ENCODE results near the gene RAB22A. TPM values are rescaled to one million over a fixed set of nuclear protein-coding genes. Genes with fewer than 3 reads are reported as not detected.
A peak's percentile ranks its signal among the peaks of the same experiment; 100 is the strongest.

The RAB22A gene
- total RNA-seq, 1 experiment from 2014 or later, result 9.9 TPM

DNA sequence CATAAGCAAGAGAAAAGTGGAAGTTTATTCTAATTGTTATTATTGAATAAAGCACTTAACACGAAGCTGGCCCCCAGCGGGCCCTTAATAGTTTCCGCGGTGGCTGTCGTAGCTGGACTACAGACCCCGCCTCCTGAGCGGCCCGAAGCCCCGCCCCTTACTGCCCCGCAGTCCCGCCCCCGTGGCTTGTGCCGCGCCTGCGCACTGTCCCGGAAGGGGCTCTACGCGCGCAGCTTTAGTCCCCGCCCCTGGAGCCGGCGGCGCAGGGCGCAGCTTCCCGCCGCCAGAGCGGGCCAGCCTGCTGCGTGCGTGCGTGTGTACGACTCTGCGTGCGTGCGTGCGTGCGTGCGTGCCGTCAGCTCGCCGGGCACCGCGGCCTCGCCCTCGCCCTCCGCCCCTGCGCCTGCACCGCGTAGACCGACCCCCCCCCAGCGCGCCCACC lies 79.4 kb downstream of the RAB22A start, which contains the start of gene VAPB (continued):
- no peak for TF ChIP-seq TCF7L2 (IDR thresholded peaks at IDR 0.05; ENCODE audit: borderline replicate concordance, extremely low read depth, insufficient read depth, insufficient read length)
- TF ChIP-seq, protein P1, sequence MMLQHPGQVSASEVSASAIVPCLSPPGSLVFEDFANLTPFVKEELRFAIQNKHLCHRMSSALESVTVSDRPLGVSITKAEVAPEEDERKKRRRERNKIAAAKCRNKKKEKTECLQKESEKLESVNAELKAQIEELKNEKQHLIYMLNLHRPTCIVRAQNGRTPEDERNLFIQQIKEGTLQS (IDR thresholded peaks at IDR 0.05), result no peak

DNA sequence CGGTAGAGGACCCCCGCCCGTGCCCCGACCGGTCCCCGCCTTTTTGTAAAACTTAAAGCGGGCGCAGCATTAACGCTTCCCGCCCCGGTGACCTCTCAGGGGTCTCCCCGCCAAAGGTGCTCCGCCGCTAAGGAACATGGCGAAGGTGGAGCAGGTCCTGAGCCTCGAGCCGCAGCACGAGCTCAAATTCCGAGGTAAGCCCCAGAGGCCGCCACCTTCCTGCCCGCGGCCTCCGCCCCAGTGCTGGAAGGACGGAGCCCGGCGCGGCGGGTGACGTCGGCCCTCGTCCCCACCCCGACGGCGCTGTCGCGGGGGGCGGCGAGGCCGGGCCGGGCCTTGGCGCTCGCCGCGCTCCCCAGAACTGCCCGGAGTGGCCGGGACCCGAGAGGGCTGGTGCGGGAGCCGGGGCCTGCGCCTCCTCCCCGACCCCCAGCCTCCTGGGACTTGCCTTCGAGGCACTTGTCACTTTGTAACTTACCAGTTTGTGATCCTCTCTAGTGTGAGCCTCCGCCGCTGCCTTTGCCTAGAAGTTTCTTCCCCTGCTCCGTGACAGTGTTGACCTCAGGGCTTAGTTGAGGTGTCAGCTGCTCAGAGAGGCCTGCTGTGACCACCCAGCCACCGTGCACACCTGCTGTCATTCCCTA lies 79.9 kb downstream of the RAB22A start:
- POLR2A ChIA-PET, result interaction anchor here (0.8 to 1.0 kb wide), 4 partner anchors 10 to 16 kb away, joined by 3 to 4 read pairs (median 3); no protein-coding TSS in a partner anchor
- Histone ChIP-seq H3K9me2 (ENCODE audit: insufficient read depth) (no peaks in the 10 kb centered on the region), H3K4me1 (ENCODE audit: control insufficient read depth in 1 of 2, insufficient read depth in 2 of 2, low read length in 2 of 2) (peaks cover 14 to 15% of the 10 kb centered on the region in 2 experiments), H3K4me3 (replicated peaks in 1 of 2; ENCODE audit: low read depth in 1 of 2, low read length in 2 of 2) (peak overlapping the region; percentile 88 to 92), H3K4me2 (ENCODE audit: low read length) (peak overlapping the region; percentile 96), H3K9me3 (ENCODE audit: control insufficient read depth in 1 of 2, insufficient read depth in 1 of 2, low read depth in 1 of 2, low read length in 2 of 2) (no peaks in the 10 kb centered on the region), H3K9ac (ENCODE audit: low read length) (peak overlapping the region; percentile 90), H3K27me3 (ENCODE audit: insufficient read depth, low read length) (no peaks in the 10 kb centered on the region), H3K27ac (ENCODE audit: low read depth, low read length) (peak overlapping the region; percentile 79), H3K36me3 (ENCODE audit: control insufficient read depth in 1 of 2, insufficient read depth in 2 of 2, low read length in 2 of 2) (peaks cover 11 to 17% of the 10 kb centered on the region in 2 experiments; a peak in 3 of 4 replicates), H2AFZ (ENCODE audit: low read depth, low read length, poor library complexity, severe bottlenecking) (no peak overlapping the region), H3K79me2 (ENCODE audit: insufficient read depth, low read length) (peaks cover 53% of the 10 kb centered on the region), H4K20me1 (ENCODE audit: insufficient read depth) (peaks cover 4% of the 10 kb centered on the region; the same call in 1 of the 2 replicates)
- DNase-seq (ENCODE audit: low read depth, low spot score) (no peak), ATAC-seq (peak; percentile 50)
- RAD21 ChIA-PET (ENCODE audit: low non-redundant PET in 1 of 2, low total read pairs in 2 of 2, uncharacterized antibody in 2 of 2, unreplicated experiment in 2 of 2), result no interaction called here
- intact Hi-C loops (cut with micrococcal nuclease), result loop anchor here (2.0 kb wide), 1 partner anchor 79 kb away; no protein-coding TSS in a partner anchor
- CTCF ChIA-PET, result interaction anchor here (1.5 kb wide), 1 partner anchor 153 kb away, joined by 3 read pairs; no protein-coding TSS in a partner anchor
- TF ChIP-seq SRF (IDR thresholded peaks at IDR 0.05; ENCODE audit: low read depth) (no peak), SIN3A (IDR thresholded peaks at IDR 0.05; ENCODE audit: low read depth) (no peak), POLR2AphosphoS5 (IDR thresholded peaks at IDR 0.05; ENCODE audit: low read depth, low read length) (no peak), EZH2 (IDR thresholded peaks at IDR 0.05) (no peak), ZFX (IDR thresholded peaks at IDR 0.05) (peak; percentile 91)
- TF ChIP-seq, protein P2, sequence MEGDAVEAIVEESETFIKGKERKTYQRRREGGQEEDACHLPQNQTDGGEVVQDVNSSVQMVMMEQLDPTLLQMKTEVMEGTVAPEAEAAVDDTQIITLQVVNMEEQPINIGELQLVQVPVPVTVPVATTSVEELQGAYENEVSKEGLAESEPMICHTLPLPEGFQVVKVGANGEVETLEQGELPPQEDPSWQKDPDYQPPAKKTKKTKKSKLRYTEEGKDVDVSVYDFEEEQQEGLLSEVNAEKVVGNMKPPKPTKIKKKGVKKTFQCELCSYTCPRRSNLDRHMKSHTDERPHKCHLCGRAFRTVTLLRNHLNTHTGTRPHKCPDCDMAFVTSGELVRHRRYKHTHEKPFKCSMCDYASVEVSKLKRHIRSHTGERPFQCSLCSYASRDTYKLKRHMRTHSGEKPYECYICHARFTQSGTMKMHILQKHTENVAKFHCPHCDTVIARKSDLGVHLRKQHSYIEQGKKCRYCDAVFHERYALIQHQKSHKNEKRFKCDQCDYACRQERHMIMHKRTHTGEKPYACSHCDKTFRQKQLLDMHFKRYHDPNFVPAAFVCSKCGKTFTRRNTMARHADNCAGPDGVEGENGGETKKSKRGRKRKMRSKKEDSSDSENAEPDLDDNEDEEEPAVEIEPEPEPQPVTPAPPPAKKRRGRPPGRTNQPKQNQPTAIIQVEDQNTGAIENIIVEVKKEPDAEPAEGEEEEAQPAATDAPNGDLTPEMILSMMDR (IDR thresholded peaks at IDR 0.05 in 2 of 3, conservative IDR thresholded peaks at IDR 0.05 in 1 of 3; ENCODE audit: borderline replicate concordance in 1 of 3, insufficient read depth in 1 of 3, low read depth in 2 of 3, low read length in 2 of 3), result no peak
- BruUV-seq (replicated peaks), result no TSS peak

Measured in HCT116 (cell line).